GM19240 (cell line): ENCODE measurements around the gene AGBL5.
"Not testable (repeated sequence)": the region's sequence is repeated elsewhere in the genome, so short reads cannot be mapped to it uniquely, and the experiment has no call there.

ENCODE experiments used
- DNase-seq: peaks from one replicate; pipeline ENCODE4 v3.0.0; 2011; ENCODE audit warnings: low spot score; ENCODE audit not compliant: insufficient read length

Gene AGBL5

GRCh38 chr2:27051902-27052645 lies 606 bp downstream of the AGBL5 start:
- DNase-seq: no peak

GRCh38 chr2:27053321-27053720 lies 1.9 kb downstream of the AGBL5 start:
- DNase-seq: no peak

DNA sequence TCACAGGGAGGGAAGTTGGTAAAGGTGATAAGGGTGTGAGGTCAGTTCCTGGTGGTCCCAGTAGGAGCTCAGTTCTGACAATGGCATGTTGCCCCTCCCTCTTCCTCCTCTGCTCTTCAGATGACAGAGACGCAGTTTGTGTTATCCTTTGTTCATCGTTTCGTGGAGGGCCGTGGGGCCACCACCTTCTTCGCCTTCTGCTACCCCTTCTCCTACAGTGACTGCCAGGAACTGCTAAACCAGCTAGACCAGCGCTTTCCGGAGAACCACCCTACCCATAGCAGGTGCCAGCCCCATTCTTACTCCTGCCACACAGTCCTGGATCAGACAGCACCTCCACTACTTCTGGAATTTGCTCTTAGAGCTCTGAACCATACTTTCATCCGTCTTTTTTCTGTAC lies 2.3 kb downstream of the AGBL5 start:
- DNase-seq: no peak

DNA sequence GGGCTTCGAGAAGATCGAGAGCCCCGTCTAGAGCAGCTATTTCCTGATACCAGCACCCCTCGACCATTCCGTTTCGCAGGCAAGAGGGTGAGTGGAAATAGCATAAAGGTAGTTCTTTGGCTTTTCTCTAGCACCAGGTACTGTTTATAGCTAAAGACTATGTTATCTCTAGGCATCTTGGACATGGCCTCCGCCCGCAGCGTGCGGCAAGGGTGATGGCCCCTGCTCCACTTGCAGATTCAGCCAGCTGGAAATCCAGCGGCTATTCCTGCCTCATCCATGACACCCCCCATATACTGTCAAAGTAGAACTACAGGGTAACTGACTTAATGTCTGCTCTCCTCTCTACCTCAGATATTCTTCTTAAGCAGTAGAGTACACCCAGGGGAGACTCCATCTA lies 3.3 kb downstream of the AGBL5 start:
- DNase-seq: no peak

DNA sequence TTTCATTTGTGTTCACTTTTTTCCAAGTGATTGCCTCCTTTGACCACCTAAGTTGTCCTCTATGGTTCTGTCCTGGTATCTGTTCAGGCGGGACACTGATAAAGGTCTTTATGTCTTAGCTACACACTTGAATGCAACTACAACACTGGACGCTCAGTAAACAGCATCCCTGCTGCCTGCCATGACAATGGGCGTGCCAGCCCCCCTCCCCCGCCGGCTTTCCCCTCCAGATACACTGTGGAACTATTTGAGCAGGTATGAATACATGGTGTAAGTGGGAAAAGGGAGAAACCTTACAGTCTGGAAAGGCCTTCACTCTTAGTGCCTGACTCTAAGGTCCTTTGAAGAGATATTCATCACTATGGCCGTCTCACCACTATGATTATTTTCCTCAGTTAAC lies 5.7 kb downstream of the AGBL5 start:
- no peak for DNase-seq

DNA sequence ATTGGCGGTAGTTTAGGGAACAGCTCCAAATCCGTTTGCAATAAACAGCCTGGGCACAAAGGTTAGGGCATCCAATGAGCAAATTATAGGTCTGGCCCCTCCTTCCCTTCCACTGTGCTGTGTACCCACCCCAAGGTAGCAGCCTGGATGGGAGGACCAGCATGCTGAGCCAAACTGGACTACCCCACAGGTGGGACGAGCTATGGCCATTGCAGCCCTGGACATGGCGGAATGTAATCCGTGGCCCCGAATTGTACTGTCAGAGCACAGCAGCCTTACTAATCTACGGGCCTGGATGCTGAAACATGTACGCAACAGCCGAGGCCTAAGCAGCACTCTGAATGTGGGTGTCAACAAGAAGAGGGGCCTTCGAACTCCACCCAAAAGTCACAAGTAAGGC lies 6.7 kb downstream of the AGBL5 start:
- DNase-seq: no peak

- DNase-seq: no peak
Measured at GRCh38 chr2:27059141-27059820, 7.8 kb downstream of the AGBL5 start.

DNA sequence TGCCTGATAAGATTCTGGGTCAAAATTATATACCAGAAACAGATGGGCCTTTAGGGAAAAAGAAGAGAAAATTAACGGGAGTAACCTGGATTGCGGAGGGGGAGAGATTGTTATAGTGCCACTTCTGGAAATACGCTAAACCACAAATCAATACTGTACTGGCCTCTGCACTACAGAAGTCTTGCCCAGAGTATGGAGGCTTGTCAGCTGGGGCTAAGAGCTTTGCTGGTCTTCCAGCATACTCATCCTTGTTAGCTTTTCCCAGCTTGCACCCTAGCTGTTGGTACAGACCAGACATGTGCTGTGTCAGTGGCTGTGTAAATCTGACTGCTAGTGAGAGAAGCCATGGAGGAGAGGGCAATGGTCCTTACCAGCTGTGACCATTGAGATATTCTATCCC lies 8.9 kb downstream of the AGBL5 start:
- DNase-seq: no peak

- DNase-seq: no peak
Measured at GRCh38 chr2:27065128-27065527, 13.7 kb downstream of the AGBL5 start.

GRCh38 chr2:27067385-27067784 lies 15.9 kb downstream of the AGBL5 start:
- no peak for DNase-seq

GRCh38 chr2:27069436-27069835 lies 18.0 kb downstream of the AGBL5 start:
- no peak for DNase-seq

DNA sequence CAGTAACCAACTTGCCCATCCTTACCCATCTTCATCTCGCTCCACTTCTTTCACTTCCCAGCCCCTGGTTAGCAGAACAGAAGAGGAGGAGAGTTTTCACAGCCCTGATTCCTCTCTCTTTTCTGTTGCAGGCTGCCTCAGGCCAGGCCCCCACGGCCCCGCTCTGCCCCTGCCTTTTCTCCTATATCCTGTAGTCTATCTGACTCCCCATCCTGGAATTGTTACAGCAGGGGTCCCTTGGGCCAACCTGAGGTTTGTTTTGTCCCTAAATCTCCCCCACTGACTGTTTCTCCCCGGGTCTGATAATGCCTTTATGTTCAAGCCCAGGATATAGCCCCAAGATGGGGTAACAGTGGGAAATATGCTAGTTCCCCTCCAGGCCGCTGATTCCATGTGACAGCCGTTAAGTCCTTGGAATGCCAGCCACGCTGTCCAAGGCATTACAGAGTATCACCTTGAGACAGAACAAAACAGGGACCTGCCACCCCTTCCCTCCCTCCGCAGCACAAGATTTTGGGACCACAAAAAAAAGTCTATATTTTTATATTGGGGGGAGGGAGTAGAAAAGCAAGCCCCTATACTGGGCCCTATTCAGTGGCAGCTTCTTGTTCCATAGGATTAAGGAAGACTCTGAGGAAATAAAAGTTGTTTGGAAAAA lies 18.6 kb downstream of the AGBL5 start:
- no peak for DNase-seq

- DNase-seq: no peak
Measured at GRCh38 chr2:27070653-27071276, 19.3 kb downstream of the AGBL5 start.

DNA sequence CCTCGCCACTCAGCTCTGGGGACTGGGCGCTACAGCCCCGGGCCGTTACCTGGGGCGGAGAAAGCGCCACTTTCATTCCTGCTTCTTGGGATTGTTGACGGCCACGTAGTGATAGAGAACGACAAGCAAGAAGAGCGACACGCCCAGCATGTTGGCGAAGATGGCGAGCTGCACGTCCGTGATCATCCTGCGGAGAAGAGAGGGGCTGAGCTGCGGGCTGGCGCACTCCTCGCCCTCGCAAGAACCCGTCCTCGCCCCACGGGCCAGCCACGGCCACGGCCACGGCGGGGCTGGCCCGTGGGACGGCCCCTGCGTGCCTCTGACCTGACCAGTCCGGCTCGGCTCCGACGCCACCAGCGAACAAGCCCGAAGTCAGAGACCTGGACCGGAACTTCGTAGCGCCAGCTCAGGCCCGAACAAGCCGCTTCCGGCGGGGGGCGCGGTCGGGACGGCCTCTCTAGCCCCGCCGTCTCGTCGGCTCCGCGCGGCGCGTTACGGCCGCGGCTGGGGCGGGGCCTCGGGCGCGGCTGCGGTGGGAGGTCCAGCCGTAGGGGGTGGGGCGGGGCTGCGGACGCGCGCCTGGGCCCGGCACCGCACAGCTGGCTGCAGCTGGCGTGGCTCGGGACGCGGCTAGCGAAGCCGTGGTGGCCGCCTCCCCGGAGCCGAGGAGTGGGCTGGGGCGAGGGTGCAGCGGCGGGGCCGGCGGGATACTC lies 20.0 kb downstream of the AGBL5 start, which contains the start of gene OST4:
TSS of gene OST4 (minus strand) at position 378 of the 713 bp plus-strand sequence.
- DNase-seq: peak; percentile 86

- no peak for DNase-seq
Measured at GRCh38 chr2:27071990-27072830, 20.7 kb downstream of the AGBL5 start.

GRCh38 chr2:27072920-27073319 lies 21.5 kb downstream of the AGBL5 start:
- no peak for DNase-seq

GRCh38 chr2:27073782-27074181 lies 22.3 kb downstream of the AGBL5 start:
- DNase-seq: no peak

DNA sequence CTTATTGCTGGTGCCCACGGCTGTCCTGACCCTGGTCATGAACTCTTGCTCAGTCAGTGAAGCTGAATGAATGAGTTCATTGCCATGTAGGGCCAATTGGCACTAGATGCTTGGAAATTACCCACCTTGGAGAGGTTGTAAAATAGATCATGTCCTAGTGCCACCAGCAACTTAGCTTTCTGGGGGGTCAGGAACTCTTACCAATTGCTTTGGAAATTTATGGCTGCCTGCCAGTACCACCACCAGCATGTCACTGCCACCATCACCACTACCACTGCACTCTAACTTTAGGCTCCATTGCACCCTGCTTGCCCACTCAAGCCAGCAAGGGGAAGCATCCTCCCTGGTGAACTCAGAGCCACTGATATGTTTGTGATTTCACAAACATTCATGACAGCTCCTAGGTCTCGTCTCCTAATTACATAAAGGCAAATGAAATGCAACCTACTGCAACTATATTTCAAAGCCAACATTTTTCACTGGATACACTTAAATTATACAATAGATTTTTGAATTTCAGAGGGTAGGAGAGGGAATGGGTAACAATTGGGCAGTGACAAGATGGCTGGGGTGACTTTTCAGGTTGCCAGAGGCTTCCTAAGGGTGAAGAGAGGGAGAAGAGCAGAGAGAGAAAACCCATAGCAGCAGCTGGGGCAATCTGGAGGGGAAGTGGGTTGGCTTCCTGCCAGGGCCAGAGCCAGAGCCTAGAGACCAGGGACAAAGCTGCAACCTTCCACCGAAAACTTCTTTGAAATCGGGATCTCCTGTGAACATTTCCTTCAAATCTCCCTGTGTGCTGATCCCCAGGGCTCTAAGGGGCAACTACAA lies 23.5 kb downstream of the AGBL5 start:
- no peak for DNase-seq

DNA sequence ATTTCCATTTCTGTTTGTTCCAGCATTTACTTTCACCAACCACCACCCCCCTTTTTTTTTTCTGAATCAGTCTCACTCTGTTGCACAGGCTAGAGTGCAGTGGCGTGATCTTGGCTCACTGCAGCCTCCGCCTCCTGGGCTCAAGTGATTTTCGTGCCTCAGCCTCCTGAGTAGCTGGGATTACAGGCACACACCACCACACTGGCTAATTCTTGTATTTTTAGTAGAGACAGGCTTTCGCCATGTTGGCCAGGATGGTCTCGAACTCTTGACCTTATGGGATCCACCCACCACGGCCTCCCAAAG lies 24.1 kb downstream of the AGBL5 start:
- not testable (repeated sequence) for DNase-seq

DNA sequence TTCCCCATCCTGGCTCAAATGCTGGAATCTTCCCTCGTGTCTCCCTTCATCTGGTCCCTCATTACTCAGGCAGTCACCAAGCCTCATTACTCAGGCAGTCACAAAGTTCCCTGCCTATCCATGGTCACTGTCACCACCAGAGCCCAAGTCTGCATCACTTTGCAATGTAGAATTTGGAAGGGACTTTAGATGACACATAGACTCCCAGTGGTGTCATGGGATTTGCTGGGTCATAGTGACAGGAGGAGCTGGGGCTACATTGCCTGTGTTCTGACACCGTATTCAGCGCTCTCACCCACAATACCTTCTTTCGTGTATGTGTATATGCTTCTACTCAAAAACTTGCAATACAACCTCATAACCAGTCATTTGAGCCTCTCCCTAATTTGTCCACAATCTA lies 24.9 kb downstream of the AGBL5 start:
- DNase-seq: no peak
